Measurements from ENCODE around the gene SLC7A1.

Gene SLC7A1

DNA sequence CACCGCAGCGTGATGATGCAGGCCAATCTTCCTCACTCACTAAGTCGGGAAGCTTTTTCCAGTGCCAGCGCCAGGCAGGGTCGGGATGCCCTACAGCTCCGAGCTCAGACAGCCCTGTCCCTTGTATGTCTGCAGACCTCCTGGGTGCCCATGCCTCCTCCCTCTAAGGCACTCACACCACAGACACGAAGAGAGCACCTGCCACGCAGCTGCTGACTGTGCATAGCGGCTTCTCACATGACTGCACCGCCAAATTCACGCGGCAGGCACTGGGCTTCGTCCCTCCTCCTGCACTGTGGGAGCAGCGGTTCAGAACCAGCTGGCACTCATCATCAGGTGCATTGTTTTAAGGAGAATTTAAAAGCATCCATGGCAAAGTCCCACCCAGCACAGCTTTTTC is 88.1 kb downstream of the SLC7A1 start:
- DNase-seq = no peak

DNA sequence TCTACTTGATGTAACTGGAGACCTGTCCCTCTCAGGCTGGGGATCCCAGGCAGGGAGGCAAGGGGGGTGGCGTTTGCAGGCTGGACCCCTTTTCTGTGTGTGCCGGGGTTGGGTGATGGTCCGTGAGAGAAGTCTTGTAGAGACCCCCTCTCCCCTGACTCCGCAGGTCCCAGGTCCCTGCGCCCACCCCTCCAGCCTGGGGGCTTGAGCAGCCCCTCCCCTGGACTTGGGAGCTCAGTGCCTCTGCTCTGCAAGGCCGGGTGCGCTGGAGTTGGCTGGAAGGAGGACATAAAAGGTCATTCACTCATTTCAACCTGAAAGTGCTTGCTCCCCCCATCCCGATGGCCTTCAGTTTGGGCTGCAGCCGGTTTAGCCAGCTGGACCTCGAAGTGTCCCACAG is 89.5 kb downstream of the SLC7A1 start:
- no peak for DNase-seq

DNA sequence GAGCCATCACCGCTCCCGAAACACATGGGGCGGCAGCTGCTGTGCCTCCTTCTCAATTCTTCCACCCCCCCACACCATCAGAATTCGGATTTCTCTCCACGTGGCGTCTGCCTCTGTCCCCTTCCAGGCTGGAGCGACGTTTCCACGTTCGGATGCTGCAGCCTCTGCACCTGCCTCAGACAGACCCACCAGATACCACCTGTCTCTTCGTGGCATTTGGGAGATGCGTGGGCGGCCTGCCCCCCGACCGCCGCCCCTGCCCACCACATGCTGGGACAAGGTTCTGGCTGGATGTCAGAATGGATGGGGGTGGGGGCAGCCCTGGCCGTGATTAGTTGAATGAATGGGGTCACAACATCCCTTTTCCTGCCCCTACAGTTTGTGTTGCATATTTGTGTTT is 90.0 kb downstream of the SLC7A1 start:
- no peak for DNase-seq

DNA sequence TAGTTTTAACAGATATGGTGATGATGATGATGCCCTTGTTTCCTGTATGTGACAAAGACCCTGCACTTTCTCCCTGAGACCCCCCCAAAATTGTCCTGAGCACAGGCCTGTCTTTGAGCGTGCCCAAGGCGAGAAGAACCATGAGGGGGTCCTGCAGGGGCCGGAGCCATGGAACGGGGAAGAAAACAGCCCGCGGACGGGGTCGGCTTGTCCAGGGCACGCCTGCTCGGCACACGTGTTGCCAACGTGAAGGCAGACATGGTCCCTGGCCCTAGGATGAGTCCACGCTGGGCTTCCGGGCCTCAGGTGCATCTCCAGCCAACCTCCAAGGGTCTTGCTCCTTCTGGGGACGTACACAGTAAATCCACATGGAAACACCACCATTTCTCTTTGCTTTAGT is 90.8 kb downstream of the SLC7A1 start:
- no peak for DNase-seq

DNA sequence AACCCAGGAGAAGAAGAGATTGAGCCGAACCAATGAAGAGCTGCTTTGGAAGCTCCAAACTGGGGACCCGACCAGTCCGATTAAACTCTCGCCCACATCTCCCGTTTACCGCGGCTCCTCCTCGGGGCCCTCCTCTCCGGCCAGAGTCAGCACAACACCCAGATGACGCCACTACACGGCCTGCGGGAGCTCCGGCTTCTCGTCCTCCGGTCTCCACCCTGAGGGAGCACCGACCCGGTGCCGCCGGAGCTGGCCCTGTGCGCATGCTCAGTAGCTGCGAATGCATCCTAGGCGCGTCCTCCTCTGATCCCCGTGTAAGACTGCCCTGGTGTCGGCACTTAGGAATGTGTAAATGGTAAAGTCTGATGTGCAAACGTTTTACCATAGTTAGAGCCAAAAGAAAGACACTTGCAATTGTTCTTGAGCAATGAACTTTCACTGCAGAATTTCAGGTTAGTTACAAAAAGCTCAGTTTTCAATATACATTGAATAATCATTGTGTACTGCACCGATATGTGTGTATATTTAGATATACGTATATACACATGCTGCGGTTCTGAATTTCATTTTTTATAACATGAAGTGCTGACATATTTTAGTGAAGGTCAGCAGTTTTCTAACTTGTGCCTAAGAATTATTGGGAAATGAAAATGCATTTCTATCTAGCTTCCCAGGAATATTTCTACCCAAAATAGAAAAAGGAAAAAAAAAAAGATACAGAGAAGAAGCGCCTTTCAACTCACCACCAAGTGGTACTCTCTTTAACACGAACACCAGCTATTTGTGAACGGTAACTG is 92.2 kb downstream of the SLC7A1 start:
- DNase-seq = peak; percentile 21

DNA sequence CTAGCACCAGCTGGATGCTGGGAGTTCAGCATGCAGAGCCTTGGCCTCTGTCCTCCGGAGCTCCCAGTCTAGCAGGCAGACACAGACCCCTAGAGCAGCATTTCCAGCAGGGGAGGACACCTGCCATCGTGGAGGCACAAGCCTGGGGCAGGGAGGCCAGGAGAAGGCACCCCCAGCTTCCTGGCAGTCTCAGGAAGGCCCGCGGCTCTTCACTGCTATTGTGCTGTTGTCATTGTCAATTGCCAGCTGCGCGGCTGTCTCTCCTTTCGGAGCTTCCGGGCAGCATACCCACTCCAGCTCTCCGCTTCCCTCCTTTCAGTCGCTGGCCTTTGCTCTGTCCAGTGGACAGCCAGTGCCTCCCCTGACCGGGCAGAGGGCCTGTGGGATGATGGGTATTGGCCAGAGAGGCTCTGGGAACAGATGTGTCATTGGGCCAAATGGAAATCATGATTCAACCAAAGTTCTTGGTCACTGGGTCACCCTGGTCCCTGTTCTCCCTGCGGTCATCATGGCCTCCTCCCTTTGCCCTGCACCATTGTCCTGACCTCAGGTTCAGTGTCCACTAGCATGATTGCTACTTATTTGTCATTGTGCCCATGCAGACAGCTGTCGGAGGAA is 93.0 kb downstream of the SLC7A1 start:
- DNase-seq = no peak

DNA sequence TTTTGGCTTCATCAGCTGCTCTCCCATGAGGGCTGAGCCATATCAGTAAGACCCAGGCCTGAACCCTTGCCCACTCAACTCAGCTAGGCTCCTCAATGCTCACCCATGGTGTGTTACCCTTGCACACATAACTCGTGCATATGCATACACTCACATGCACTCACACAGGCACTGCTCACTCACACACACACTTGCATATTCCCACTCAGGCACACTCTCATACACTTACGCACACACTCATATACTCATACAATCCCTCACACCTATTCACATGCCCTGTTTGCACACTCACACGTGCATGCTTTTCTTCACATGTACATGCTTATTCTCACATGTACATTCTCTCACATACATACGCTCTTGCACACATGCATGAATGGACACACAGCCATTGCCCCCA is 93.8 kb downstream of the SLC7A1 start:
- DNase-seq = no peak

DNA sequence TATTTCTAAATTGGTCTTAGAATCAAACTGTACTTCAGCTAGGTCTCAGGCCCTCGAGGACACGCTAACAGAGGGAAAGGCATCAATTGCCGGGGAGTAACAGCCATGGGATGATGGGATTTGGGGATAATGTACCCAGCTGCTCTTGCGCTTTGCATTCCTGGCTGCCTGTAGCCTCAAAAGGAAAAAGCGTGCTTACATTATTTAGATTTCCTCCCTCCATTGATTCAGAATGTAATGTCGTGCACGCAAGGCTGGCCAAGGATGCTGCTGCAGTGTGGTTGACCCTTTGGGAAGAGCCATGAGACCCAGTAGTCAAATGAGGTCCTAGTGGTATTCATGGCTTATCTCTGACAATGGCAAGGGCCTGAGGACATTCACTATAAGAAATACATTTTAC is 95.1 kb downstream of the SLC7A1 start:
- no peak for DNase-seq

DNA sequence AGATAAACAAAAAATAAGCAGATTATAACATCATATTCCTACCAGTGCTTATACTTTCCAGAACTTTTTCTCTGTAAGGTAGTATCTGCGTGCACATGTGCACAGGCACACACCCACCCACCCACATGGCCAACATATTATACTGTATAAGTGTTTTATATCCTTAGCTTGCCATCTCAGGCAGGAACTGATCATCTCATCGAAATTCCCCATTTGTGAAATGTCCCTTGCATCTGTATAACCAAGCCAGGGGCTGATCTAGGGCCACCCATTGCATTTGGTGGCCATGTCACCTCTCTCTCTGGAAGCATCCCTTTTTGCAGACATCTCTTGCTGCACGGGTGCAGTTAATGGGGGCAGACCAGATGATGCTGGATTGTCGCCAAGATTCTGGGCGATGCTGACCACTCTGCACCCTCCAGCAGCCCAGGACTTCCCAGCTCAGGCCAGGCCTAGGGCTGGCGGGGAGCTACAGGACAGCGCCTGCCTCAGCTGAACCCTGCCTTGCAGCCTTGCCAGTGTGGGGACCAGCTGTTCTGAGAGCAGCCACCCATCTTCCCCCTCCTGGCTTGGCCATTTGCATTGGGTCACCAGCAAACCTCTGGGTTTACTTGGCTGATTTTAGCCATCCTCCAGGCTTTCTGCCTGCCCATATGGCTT is 95.9 kb downstream of the SLC7A1 start:
- no peak for DNase-seq

DNA sequence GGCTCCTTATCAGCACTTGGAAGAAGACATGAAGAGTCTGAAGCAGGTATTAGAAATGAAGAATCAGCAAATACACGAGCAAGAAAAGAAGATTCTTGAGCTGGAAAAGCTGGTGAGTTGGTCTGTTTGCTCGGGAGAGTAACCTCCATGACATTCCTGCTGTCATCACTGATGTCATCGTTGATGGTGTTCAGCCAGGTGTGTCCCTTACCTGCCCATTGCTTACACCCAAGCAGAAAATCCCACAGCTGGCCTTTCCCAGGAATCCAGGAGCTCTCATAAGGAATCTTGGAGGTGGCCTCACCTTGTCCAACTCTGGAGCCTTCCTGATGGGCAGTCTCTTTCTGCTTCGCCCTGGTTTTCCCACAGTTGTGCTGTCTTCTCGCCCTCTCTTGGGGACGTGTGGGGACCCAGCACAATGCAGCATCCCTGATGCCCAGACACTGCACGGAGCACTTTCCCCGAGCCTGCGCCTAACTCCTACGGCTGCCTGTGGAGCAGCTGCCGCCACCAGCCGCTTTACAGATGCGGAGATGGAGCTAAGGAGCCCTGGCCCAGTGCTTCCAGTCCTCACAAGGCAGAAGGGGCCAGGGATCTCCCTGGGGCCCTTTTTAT is 97.0 kb downstream of the SLC7A1 start:
- DNase-seq = no peak

DNA sequence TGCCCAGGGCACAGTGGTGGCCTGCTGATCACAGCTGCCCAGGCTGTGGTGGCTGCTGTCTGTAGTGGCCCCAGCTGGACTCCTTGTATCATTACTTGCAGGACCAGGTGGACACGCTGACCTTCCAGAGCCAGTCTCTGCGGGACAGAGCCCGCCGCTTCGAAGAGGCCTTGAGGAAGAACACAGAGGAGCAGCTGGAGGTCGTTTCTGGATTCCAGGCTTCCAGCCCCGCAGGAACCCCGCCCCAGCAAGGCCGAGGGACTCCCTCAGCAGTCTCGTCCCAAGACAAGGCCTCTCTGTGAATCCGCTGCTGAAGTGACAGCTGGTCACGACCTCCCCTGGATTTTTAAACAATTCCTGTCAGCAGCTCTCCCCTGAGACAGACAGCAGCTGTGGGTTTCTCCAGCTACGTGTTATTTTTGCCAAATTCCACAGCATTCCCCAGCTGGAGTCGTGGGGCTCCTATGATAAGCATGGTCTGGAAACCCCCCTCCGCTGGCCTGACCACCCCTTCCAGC is 98.3 kb downstream of the SLC7A1 start:
- DNase-seq = no peak

DNA sequence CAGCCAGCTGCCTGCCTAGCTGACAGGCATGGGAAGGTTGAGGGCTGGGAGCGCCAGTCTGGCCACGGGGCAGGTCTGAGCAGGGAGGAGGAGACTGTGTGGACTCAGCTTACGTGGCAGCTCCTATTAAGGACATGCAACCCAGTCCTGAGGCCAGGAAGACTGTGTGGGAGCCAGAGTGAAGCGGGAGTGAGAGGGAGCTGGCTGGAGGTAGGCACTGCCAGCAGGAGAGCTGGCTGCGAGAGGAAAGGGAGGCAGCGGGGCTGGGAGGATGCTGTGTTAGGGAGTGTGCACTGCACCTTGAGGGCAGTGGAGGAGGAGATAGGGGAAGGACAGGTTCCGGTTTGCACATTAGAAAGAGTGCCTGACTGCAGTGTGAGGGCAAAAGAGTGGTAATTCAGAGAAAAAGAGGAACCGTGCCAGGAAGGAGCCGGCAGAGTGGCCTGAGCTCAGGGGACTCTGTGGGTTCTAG is 99.2 kb downstream of the SLC7A1 start:
- no peak for DNase-seq

DNA sequence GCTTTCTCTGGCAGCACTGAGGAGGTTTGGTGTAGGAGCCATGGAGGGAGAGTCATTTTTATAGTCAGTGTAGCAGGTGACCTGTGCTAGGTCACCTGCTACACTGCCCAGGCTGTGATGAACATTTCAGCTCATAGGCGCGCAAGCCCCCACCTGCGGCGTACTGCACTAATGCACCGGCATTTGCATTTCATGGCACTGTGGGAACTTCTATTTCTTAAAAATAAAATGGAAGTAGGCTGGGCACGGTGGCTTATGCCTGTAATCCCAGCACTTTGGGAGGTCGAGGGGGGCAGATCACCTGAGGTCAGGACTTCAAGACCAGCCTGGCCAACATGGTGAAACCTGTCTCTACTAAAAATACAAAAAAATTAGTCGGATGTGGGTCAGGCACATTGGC is 101.0 kb downstream of the SLC7A1 start:
- DNase-seq = no peak

DNA sequence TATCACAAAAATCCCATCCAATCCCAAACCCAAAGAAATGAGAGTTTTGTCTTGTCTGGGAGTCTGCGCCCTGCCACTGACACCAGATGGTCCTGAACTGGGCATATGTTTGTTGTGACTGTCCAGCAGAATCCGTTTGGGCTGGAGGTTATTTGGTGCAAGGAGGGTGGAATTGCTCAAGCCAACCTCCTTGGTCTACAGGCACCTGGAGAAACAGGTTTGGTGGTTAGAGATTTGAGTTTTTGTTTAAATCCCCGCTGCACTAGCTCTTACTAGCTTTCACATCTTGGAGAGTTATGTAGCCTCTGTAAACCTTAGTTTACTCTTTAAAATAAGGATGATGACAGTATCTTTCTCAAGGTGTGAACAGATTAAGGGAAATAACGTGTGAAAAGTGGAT is 101.7 kb downstream of the SLC7A1 start:
- DNase-seq = no peak

DNA sequence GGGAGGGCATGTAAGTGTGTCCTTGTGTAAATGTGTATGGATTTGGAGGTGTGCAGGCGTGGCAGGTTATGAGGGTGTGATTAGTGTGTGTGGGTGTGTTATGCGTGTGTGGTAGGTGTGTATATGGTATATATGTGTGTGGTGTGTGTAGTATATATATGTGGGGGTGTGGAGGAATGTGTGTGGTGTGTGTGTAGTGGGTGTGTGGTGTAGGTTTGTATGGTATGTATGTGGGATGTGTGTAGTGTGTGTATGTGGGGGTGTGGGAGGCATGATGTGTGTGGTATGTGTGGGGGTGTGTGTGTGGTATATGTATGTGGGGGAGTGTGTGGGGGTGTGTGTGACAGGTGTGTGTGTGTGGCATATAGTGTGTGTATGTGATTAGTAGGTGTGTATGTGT is 104.2 kb downstream of the SLC7A1 start:
- no peak for DNase-seq

DNA sequence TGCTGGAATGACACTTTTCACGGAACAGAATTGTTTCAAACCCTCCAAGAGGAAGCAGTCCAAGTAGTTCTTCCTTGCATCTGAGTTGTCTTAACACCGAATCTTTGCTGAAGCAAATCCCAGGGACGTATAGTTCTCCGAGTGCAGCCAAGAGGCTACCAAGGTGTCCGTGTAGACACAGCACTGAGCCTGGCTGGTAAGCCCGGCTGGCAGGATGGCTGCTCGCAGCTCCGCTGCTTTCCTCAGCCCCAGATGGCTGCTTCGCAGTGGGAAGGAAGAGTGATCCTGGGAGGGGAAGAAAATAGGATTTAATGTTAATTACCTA is 105.0 kb downstream of the SLC7A1 start:
- DNase-seq = no peak

DNA sequence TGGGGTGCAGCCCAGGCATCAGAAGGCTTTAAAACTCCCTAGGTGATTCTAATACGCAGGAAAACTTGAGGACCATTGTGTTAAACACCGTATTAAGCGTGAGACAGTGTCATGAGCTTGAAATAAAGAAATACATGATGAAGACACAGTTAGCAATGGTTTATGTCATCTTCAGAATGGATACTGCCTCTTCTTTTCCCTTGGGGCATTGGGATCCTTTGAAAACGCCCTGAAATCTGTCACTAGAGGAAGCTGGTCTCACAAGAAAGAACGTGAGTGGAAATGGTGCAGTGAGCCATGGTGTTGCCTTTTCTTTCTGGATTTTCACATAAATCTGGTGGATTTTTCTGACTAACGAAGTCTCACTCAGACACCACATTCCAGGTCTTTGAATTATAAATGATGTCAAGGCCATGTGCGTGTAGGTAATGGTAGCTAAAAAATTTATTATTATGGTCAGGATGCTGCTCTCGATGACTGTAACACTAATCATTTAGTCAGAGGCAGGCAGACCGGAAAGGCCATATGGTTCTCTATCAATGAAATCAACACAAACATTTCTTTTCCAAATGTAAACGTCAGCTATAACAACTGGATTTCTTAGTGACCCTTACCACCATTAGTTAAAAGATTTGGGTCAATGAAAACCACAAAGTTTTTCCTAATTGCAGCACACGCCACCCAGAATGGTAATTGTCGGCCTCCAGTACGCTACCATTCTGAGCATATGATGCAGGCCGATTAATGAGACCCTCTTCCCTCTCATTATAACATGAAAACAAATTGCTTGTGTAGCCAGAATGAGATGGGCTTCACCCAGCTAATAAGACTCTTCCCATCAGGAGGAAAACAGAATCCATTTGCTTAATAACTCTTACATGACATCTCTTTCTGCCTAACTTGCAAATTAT is 105.6 kb downstream of the SLC7A1 start:
- no peak for DNase-seq

DNA sequence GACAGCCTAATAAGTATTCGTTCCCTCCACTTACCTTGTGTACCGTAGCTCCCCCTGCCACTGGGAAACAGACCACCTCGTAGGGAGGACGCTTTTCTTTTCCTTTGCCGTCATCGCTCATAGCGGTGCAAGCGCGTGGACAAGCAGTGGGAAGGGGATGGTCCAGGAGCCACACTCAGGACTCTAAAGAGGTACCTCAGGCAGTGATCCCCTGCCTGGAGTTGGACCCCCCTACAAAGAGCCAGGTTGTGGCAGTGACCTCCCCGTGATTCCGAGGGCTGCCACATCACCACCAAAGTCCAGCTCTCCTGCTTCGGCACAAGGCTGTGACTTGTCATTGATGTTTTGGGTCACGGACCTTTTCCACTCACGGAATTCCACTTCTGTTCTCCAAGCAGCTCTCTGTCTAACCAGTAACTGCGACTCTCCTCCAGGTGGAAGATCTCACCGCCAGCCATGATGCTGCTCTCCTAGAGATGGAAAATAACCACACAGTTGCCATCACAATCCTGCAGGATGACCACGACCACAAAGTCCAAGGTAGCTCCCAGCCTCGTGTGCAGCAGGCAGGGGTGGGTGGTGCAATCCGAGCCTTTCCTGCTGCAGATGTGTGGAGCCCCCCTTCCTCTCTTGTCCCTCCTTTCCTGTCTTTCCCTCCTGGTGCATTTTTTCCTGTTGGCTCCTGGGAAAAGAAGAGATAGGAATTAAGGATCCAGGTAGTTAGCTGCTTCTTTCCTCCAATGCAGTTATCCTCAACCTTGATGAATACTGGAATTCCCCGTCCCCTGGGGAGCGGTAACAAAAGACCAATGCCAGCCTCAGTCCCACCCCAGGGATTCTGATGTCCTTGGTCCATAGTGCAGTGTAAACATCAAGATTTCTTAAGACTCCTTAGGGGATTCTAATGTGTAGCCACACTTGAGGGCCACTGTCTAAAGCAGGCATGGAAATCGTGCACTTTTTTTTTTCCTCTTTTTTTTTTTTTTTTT is 107.7 kb downstream of the SLC7A1 start:
- DNase-seq = no peak

DNA sequence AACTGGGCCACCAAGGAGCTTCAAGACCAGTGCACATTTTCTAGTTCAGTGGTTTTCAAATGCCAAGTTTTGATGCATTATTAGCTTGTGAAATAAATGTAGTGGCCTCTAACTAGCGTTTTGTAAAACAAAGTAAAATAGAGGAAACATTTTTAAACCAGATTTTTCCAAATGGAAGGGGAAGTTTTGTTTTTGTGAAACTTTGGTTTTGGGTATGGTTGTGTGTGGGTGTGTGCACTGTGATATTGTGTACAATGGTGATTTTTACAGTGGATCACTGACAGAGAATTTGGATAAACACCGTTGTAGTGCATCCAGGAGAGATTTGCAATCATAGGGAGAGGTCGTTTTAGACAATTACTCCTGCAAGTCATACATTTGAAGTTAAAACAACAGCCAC is 108.9 kb downstream of the SLC7A1 start:
- no peak for DNase-seq

DNA sequence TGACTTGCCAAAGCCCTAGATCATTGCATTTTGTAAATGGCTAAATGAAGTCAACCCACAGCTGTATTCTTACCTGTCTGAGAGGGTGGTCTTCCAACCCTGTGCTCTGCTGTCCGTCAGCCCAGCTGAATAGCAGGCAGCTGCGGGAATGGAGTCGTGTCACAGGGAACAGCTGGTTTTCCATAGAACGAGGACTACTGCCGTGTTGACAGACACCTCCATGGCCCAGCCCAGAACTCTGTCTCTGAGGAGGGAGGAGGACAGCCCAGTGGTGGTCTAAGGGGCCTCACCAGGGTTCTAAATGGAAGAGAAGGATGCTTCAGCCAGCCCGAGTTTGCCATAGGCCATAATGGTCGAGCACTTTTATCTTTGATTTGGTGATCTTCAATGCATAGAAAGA is 110.7 kb downstream of the SLC7A1 start:
- DNase-seq = no peak

DNA sequence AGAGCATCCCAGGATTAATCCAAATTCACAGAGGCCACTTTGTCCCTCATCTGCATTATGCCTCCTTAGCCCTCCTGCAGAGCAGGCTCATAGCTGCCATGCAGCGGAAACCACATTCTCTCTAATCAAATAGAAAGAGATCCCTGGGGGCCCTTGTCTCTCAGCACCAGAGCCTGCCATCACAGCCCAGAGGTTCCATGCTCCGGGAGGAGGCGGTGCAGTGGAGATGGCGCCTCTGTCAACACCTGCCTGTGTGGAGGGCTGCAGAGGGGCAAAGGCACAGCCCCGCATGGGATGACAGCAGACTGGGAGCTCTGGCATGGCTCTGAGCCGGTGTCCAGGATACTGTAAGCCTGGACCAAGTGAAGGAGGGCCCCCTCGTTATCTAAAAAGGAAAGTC is 111.3 kb downstream of the SLC7A1 start:
- DNase-seq = no peak

Data from activated CD4-positive, alpha-beta T cell treated with anti-CD3 and anti-CD28 coated beads, Interleukin-10, Interleukin-2, amounts not matched to agents 100 ng/mL and 50 ng/mL, durations not matched to agents 16 hours and 8 hours (primary cell).